ENCODE results near the gene AFM.

Gene AFM

GRCh38 chr4:73450398-73451004, 31.0 kb upstream of the AFM start:
- peak; percentile 94 for DNase-seq

- peak; percentile 51 for DNase-seq
These were observed 30.1 kb upstream of the AFM start for GRCh38 chr4:73451404-73451803.

GRCh38 chr4:73451981-73452747, 29.4 kb upstream of the AFM start:
- no peak for DNase-seq

GRCh38 chr4:73452953-73453700, 28.4 kb upstream of the AFM start:
- DNase-seq, result no peak

GRCh38 chr4:73453701-73454005, 27.9 kb upstream of the AFM start:
- DNase-seq, result no peak

GRCh38 chr4:73454920-73455319, 26.6 kb upstream of the AFM start:
- DNase-seq, result no peak

GRCh38 chr4:73456177-73457022, 25.1 kb upstream of the AFM start:
- no peak for DNase-seq

- no peak for DNase-seq
These were observed 23.1 kb upstream of the AFM start for GRCh38 chr4:73458184-73459047.

GRCh38 chr4:73459048-73459421, 22.5 kb upstream of the AFM start:
- no peak for DNase-seq

GRCh38 chr4:73460913-73461522, 20.5 kb upstream of the AFM start:
- DNase-seq, result no peak

GRCh38 chr4:73468170-73468569, 13.4 kb upstream of the AFM start:
- DNase-seq, result no peak

- no peak for DNase-seq
These were observed 10.8 kb upstream of the AFM start for GRCh38 chr4:73470728-73471127.

GRCh38 chr4:73477176-73477575, 4.4 kb upstream of the AFM start:
- DNase-seq, result no peak

GRCh38 chr4:73479323-73479722, 2.2 kb upstream of the AFM start:
- DNase-seq, result no peak

GRCh38 chr4:73485085-73485484, 3.5 kb downstream of the AFM start:
- no peak for DNase-seq

- no peak for DNase-seq
These were observed 4.1 kb downstream of the AFM start for GRCh38 chr4:73485596-73485995.

- no peak for DNase-seq
These were observed 5.0 kb downstream of the AFM start for GRCh38 chr4:73486497-73486896.

- DNase-seq, result no peak
These were observed 5.7 kb downstream of the AFM start for GRCh38 chr4:73487233-73487632.

- no peak for DNase-seq
These were observed 18.6 kb downstream of the AFM start for GRCh38 chr4:73499996-73500765.

GRCh38 chr4:73501664-73502265, 20.2 kb downstream of the AFM start:
- no peak for DNase-seq

Data from fibroblast of skin of back (primary cell).